ENCODE measurements around the gene PCCB.

The PCCB gene

GRCh38 chr3:136251511-136251910 is 1.4 kb downstream of the PCCB start:
- no peak for TF ChIP-seq ARNTL (CRISPR knock-in tag; IDR thresholded peaks at IDR 0.05; ENCODE audit: borderline replicate concordance, low read depth)
- TF ChIP-seq ZFP3 (CRISPR knock-in tag; IDR thresholded peaks at IDR 0.05): no peak
- TF ChIP-seq ZNF8 (CRISPR knock-in tag; IDR thresholded peaks at IDR 0.05): no peak
- no peak for TF ChIP-seq OSR1 (CRISPR knock-in tag; IDR thresholded peaks at IDR 0.05)
- no peak for TF ChIP-seq ZNF70 (CRISPR knock-in tag; IDR thresholded peaks at IDR 0.05)
- TF ChIP-seq ZNF565 (CRISPR knock-in tag; conservative IDR thresholded peaks at IDR 0.05; ENCODE audit: low read depth): no peak
- no peak for TF ChIP-seq ISL1 (CRISPR knock-in tag; IDR thresholded peaks at IDR 0.05)
- no peak for TF ChIP-seq ZFP30 (CRISPR knock-in tag; IDR thresholded peaks at IDR 0.05)
- no peak for TF ChIP-seq ESRRG (CRISPR knock-in tag; IDR thresholded peaks at IDR 0.05)
- TF ChIP-seq PATZ1 (CRISPR knock-in tag; IDR thresholded peaks at IDR 0.05; ENCODE audit: borderline replicate concordance): no peak
- TF ChIP-seq TOX (CRISPR knock-in tag; IDR thresholded peaks at IDR 0.05; ENCODE audit: borderline replicate concordance): no peak
- no peak for TF ChIP-seq TSHZ2 (CRISPR knock-in tag; IDR thresholded peaks at IDR 0.05)
- TF ChIP-seq PPARA (CRISPR knock-in tag; IDR thresholded peaks at IDR 0.05; ENCODE audit: borderline replicate concordance): no peak
- no peak for TF ChIP-seq BACH2 (CRISPR knock-in tag; IDR thresholded peaks at IDR 0.05; ENCODE audit: borderline replicate concordance)
- ATAC-seq: no peak

- TF ChIP-seq TCF4 (CRISPR knock-in tag; IDR thresholded peaks at IDR 0.05; ENCODE audit: borderline replicate concordance) (no peak), TOX (CRISPR knock-in tag; IDR thresholded peaks at IDR 0.05; ENCODE audit: borderline replicate concordance) (no peak), RARB (CRISPR knock-in tag; IDR thresholded peaks at IDR 0.05) (no peak), CSDC2 (CRISPR knock-in tag; IDR thresholded peaks at IDR 0.05) (no peak), PPARA (CRISPR knock-in tag; IDR thresholded peaks at IDR 0.05; ENCODE audit: borderline replicate concordance) (no peak), POU6F1 (CRISPR knock-in tag; IDR thresholded peaks at IDR 0.05; ENCODE audit: borderline replicate concordance, low read depth) (no peak), TSHZ2 (CRISPR knock-in tag; IDR thresholded peaks at IDR 0.05) (no peak), BACH2 (CRISPR knock-in tag; IDR thresholded peaks at IDR 0.05; ENCODE audit: borderline replicate concordance) (no peak), SNAI2 (CRISPR knock-in tag; IDR thresholded peaks at IDR 0.05) (no peak), ISL1 (CRISPR knock-in tag; IDR thresholded peaks at IDR 0.05) (no peak), OSR1 (CRISPR knock-in tag; IDR thresholded peaks at IDR 0.05) (no peak), ESRRG (CRISPR knock-in tag; IDR thresholded peaks at IDR 0.05) (no peak), PATZ1 (CRISPR knock-in tag; IDR thresholded peaks at IDR 0.05; ENCODE audit: borderline replicate concordance) (no peak), CSRNP3 (CRISPR knock-in tag; IDR thresholded peaks at IDR 0.05) (no peak)
- ATAC-seq: no peak
Observed at GRCh38 chr3:136255672-136256406, 5.7 kb downstream of the PCCB start.
